SK-MEL-5 (cell line): ENCODE measurements around the gene DKKL1. TPM values are rescaled to one million over a fixed set of nuclear protein-coding genes. Genes with fewer than 3 reads are reported as not detected.

Experiments
- total RNA-seq: library from RNA; depleted of rRNA; stranded (reverse); fragments of >200 nt; shearing (Covaris generic); gene quantifications from 2 replicates; pipeline ENCODE4 v1.2.3, GENCODE V29; 2014; rRNA removed

Gene DKKL1
- total RNA-seq, 1 experiment from 2014 or later, result 0.53 TPM

Other genes starting within 250 kb of the DKKL1 start
- 5.6 and 6.4 TPM in 2 replicates for gene LIN7B, start 249.5 kb upstream of the DKKL1 start, total RNA-seq
- gene C19orf73, start 244.7 kb upstream of the DKKL1 start, total RNA-seq, result 1.1 and 1.8 TPM in 2 replicates
- gene PPFIA3, start 244.3 kb upstream of the DKKL1 start, total RNA-seq, result 8.8 and 9.9 TPM in 2 replicates
- not detected in 2 replicates for gene HRC, start 208.5 kb upstream of the DKKL1 start, total RNA-seq
- 3.4 and 3.5 TPM in 2 replicates for gene TRPM4, start 206.1 kb upstream of the DKKL1 start, total RNA-seq
- 0.05 TPM in 1 of 2 replicates, not detected in the other for gene SLC6A16, start 38.7 kb upstream of the DKKL1 start, total RNA-seq
- gene CD37, start 28.5 kb upstream of the DKKL1 start, total RNA-seq, result not detected in 2 replicates
- 15.0 and 17.4 TPM in 2 replicates for gene TEAD2, start 1.5 kb upstream of the DKKL1 start, total RNA-seq
- gene KASH5, start 24.4 kb downstream of the DKKL1 start, total RNA-seq, result 0.19 TPM in 1 of 2 replicates, not detected in the other
- not detected in 2 replicates for gene PTH2, start 59.6 kb downstream of the DKKL1 start, total RNA-seq
- not detected in 2 replicates for gene GFY, start 61.5 kb downstream of the DKKL1 start, total RNA-seq
- gene SLC17A7, start 77.7 kb downstream of the DKKL1 start, total RNA-seq, result 1.2 TPM in 2 replicates
- 60.8 and 64.1 TPM in 2 replicates for gene PIH1D1, start 87.9 kb downstream of the DKKL1 start, total RNA-seq
- gene ALDH16A1, start 89.3 kb downstream of the DKKL1 start, total RNA-seq, result 15.1 and 16.7 TPM in 2 replicates
- gene FLT3LG, start 110.3 kb downstream of the DKKL1 start, total RNA-seq, result 0.27 and 0.37 TPM in 2 replicates
- gene RPL13A, start 123.7 kb downstream of the DKKL1 start, total RNA-seq, result 3,128 and 3,479 TPM in 2 replicates
- gene RPS11, start 132.6 kb downstream of the DKKL1 start, total RNA-seq, result 2,119 and 2,380 TPM in 2 replicates
- 0.69 and 3.1 TPM in 2 replicates for gene FCGRT, start 148.8 kb downstream of the DKKL1 start, total RNA-seq
- 0.90 and 1.8 TPM in 2 replicates for gene RCN3, start 164.1 kb downstream of the DKKL1 start, total RNA-seq
- gene NOSIP, start 216.7 kb downstream of the DKKL1 start, total RNA-seq, result 38.4 and 46.5 TPM in 2 replicates
- 0.98 and 6.8 TPM in 2 replicates for gene PRRG2, start 217.4 kb downstream of the DKKL1 start, total RNA-seq
- gene PRR12, start 227.3 kb downstream of the DKKL1 start, total RNA-seq, result 0.87 and 1.8 TPM in 2 replicates